ENCODE measurements around the gene MRPL50.

MRPL50 gene

DNA sequence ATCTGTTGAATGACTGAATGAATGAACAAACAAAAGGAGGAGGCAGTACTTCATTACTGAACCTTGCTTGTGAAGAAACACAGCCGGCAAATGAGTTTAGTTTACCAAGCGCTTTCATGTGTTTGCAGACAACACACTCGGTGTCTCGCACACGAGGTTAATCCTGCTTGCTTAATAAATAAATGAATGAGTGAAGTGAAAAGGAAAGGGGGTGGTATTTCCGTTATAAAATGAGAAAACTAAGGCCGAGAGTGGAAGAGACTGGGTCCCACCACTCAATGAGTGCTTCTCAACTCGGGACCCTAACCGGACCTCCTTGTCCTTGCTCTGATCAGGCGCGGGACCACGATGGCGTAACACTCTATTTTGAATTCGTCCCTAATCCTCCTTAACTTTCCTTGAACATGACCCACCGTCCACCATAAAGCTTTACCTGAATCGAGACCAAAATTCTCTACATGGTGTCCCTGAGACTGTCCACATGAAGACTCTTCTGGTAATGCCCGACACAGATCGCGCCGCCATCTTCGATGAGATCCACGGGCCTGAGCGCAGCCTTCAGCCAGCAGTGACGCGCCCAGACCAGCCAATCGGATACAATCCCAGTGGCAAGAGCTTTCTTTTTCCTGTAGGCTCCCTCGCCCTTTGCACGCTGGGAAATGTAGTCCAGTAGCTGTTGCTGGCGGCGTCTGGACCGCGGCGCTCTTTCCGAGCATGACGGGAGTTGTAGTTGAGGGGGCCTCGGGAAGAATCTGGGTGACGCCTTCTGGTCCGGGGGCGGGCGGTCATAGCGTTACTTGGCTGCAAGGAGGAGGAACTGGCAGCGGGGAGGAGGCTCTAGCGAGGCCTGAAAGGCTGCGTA is at the start of gene MRPL50, which contains the start of gene ZNF189:
MRPL50 (minus strand) TSS at position 551 of the 862 bp plus-strand sequence; CDS start at position 525, 26 bp downstream.
ZNF189 (plus strand) TSS at position 784 of the 862 bp plus-strand sequence. CDS start 306 bp downstream, outside the sequence.
- DNase-seq = peak; percentile 95

- DNase-seq = no peak
Observed at GRCh38 chr9:101446732-101447131, 48.3 kb upstream of the MRPL50 start.

DNA sequence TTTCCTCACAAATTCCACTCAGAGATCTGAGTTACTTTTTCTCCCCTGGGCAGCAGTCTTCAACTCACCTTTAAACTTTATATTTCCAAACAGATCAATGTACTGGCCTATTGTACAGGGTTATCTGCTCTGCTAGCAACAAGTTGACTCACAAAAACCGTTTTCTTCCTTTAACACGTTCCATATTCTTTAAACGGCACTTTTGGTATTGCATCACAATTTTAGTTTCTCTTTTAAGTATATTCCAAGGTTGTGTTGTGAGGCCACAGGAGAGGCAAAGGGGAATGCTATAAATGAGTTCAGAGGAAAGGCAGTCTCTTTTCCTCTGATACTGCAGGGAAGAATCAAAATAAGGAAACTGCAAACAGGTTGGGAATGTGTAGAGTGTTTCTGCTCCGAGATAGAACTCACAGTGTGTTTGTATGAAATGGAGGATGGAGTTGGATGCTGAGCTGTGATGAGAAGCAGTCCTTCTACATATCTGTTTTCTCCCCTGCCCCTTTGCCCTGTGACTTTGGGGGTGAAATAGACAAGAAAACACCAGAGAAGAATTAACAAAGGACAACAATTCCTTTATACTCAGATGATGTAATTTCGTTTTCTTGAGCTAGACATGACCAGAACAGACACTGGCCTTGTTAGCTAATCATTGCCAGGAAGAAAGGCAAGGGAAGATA is 47.1 kb upstream of the MRPL50 start:
- DNase-seq = no peak

DNA sequence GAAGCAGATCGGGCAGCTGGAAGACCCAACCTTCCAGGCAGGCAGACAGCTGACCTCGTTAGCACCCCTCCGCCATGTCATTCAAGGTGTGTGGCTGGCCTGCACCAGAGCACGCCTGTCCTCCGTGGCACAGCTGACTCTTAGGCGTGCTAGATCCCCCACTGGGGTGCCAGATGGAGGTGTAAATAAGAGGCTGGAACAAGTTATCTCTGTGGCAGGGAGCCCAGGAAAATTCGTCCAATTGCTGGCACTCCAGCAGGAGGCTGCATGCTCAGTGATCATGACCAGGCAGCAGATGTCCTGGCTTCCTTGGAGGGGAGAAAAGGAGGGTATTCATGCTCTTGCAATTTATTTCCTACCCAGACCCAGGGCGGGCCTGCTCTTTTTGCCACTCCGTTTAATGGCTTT is 45.0 kb upstream of the MRPL50 start:
- DNase-seq = peak; percentile 97

- DNase-seq = no peak
Observed at GRCh38 chr9:101442736-101443135, 44.3 kb upstream of the MRPL50 start.

- no peak for DNase-seq
Observed at GRCh38 chr9:101442318-101442717, 43.9 kb upstream of the MRPL50 start.

DNA sequence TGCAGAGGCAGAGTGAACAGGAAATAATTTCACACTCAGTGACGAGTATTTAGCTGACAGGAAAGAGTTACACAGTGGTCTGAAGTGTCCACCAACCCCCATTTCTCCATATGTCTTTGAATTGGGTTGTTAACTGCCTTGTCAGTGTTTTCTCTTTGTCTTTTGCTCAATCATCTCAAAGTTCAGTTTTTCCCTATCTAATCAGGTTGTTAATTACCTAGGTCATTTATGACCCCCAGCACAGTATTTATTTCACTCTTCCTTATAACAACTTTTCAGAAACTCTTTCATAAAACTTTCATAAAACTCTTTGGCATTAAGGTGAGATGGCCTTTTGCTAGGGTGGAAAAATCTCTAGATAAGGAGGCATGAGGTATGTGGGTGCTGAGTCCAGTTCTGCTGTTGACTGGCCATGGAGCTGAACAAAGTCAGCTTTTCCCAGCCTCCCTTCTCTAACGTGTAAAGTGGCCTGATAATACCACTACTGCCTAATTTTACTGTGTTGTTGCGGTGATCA is 42.4 kb upstream of the MRPL50 start:
- DNase-seq = no peak

DNA sequence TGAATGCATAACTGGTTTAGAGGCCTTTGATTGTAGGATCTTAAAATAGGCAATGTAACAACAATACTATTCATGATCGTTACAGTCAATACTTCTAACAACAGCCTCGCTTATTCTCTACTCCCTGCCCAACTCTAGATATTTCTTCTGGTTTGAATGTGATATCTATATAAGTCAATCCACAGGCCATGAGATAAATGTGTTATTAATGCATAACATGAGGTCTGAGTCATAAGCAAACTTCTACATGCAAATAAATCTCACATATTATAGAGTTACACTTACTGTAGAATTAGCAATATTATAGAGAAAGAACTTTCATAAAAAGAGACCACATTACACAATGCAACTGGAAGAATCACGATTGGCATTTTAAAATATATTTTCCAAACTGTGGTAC is 40.1 kb upstream of the MRPL50 start:
- DNase-seq = no peak

- no peak for DNase-seq
Observed at GRCh38 chr9:101437806-101438232, 39.4 kb upstream of the MRPL50 start.

- DNase-seq = no peak
Observed at GRCh38 chr9:101435601-101436079, 37.2 kb upstream of the MRPL50 start, which contains the start of gene ALDOB. ALDOB (minus strand) TSS chr9:101435774; CDS start chr9:101430887, 4,887 bp downstream.

DNA sequence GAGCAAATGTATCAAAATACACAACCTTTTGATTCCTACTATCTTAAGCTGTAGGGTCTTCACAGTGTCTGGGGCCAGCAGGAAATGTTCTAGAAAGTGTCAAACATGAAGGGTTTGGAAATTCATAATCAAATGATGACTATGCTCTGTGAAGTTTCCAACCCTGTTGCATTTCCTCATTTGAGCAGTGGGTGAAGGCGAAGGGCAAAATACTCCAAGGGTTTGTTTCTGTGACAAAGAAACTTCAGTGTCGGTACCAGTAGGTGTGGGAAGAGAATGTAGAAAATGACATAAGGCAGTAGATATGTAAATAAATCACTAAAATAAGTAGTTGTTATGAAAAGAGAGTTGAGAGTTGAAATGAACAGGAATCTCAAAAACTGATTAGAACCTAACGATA is 36.6 kb upstream of the MRPL50 start:
- DNase-seq = no peak

DNA sequence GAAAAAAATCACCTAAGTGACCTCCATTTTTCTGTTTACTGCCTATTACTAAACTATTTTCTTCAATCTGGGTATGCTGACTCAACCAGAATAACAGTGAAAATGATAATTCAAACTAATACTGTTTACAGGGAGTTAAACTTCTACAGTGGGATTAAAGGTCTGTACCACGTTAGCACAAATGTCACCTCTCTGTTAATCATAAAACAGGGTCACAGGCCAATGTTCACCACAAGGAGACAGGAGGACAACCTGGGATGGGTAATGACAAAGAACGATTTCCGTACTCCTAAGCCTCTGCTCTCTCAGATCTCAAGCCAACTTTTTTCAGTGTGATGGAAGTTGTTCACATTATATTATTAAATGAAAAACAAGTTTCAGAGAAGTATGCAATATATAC is 34.8 kb upstream of the MRPL50 start:
- no peak for DNase-seq

DNA sequence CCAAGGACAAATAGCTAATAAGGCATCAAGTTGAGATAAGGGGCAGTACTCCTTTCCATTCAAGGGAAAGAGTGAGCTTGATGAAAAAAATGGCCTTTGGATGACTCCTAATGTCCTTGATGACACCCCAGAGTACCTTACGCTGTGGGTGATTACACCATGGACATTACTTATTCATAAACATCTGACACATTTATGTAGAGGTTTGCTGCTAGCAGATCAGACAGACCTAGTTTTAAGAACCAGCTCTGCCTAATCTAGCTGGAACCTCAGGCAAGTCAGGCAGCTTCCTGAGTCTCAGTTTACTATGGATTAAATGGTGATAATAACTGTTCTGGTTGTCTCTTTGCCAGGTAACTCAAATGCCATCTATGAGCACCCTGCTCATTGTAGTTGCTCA is 34.3 kb upstream of the MRPL50 start:
- no peak for DNase-seq

- no peak for DNase-seq
Observed at GRCh38 chr9:101432171-101432570, 33.8 kb upstream of the MRPL50 start.

GRCh38 chr9:101429736-101430135 is 31.3 kb upstream of the MRPL50 start:
- DNase-seq = no peak

DNA sequence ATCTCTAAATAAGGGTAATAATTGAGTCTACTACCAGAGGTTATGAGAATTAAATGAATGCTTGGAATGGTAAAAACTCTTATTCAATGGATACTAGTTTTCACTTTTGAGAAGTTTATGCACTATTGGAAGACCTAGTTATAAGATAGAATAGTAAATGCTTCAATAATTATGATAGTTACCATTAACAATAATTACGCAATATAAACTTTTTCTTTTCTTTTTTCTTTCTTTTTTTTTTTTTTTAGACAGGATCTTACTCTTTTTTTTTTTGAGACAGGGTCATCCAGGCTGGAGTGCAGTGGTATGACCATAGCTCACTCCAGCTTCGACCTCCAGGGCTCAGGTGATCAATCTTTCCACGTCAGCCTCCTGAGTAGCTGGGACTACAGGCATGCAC is 30.5 kb upstream of the MRPL50 start:
- no peak for DNase-seq

DNA sequence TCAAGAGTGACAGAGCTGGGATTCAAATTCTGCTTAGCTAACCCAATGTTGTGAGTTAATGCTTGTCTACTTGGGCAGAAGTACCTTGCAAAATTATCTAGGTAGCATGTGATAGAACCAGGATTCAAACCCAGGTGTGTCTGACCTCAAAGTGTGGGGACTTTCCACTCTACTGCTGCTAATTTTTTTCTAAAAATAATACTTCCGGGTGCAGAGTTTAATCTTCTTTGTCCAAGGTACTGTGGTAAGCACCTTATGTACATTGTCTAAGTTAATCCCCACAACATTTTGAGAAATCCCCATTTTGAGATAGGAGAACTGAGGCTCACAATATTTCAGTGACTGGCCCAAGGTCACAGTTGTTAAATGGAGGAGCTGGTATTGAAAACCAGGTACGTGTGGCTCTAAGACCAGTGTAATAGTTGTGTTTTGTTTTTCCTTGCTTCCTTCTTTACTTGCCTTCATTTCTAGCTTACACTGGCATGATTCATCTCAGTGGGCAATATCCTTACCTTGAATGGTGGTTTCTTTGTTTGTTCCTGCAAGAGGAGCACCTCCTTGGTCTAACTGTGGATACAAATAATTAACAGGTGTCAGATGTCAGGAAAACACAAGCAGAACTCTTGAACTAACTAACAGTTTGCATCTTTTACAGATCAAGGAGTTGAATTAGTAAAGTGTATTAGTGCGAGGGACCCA is 29.7 kb upstream of the MRPL50 start:
- DNase-seq = no peak

DNA sequence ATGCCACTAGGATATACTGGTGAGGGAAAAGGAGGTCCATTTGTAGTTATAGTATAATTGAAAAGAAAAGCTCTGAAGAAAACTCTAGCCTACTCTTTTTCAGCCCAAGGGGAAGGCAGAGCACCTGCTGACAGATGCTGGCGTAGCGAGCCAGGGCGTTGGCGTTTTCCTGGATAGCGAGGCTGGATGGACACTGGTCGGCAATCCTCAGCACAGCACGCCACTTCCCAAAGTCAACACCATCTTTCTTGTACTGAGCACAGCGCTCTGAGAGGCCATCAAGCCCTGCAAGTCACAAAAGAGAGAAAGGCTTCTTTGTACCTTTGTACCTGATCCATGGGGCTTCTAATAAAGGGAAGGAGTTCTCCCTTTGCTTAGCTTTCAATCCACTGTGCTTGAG is 28.9 kb upstream of the MRPL50 start:
- DNase-seq = no peak

- DNase-seq = no peak
Observed at GRCh38 chr9:101421653-101422065, 23.2 kb upstream of the MRPL50 start.

GRCh38 chr9:101419863-101420262 is 21.4 kb upstream of the MRPL50 start:
- no peak for DNase-seq

- DNase-seq = no peak
Observed at GRCh38 chr9:101418518-101419430, 20.4 kb upstream of the MRPL50 start.

- DNase-seq = no peak
Observed at GRCh38 chr9:101417977-101418376, 19.6 kb upstream of the MRPL50 start.

All from NCI-H1694 (cell line).